GM23248 (cell line): ENCODE results near the gene FARP1. TPM values are rescaled to one million over a fixed set of nuclear protein-coding genes. Genes with fewer than 3 reads are reported as not detected.

ENCODE experiments used
- DNase-seq: peaks from one replicate; pipeline ENCODE4 v3.0.0-alpha.2; 2015
- H2AFZ ChIP-seq: fragments of 200-600 bp; sonication (generic); 2 replicates; pipeline ENCODE4 v1.6.1; 2016; ENCODE audit warnings: antibody characterized with exemption
- H3F3A ChIP-seq: fragments of 200-600 bp; sonication (generic); 2 replicates; pipeline ENCODE4 v1.6.1; 2016; ENCODE audit warnings: mild to moderate bottlenecking, antibody characterized with exemption, mixed run types; ENCODE audit not compliant: insufficient read depth
- H3K27ac ChIP-seq: fragments of 200-600 bp; sonication (generic); 2 replicates; pipeline ENCODE4 v1.5.1; 2016; ENCODE audit warnings: mild to moderate bottlenecking
- H3K27me3 ChIP-seq: fragments of 200-600 bp; sonication (generic); replicated peaks from 2 replicates; pipeline ENCODE4 v1.6.1; 2016; ENCODE audit warnings: mild to moderate bottlenecking; ENCODE audit not compliant: insufficient read depth
- H3K36me3 ChIP-seq: fragments of 200-600 bp; sonication (generic); 2 replicates; pipeline ENCODE4 v1.6.1; 2016; ENCODE audit warnings: low read depth, mild to moderate bottlenecking
- H3K4me1 ChIP-seq: fragments of 200-600 bp; sonication (generic); 2 replicates; pipeline ENCODE4 v1.6.1; 2016; ENCODE audit warnings: mild to moderate bottlenecking; ENCODE audit not compliant: insufficient read depth
- H3K4me2 ChIP-seq: fragments of 200-600 bp; sonication (generic); one replicate; pipeline ENCODE4 v1.6.1; 2016; ENCODE audit warnings: mild to moderate bottlenecking; ENCODE audit not compliant: unreplicated experiment
- H3K4me3 ChIP-seq: fragments of 200-600 bp; sonication (generic); 2 replicates; pipeline ENCODE4 v1.5.1; 2016; ENCODE audit warnings: mild to moderate bottlenecking
- H3K79me2 ChIP-seq: fragments of 200-600 bp; sonication (generic); 2 replicates; pipeline ENCODE4 v1.6.1; 2016; ENCODE audit warnings: mild to moderate bottlenecking; ENCODE audit not compliant: insufficient read depth
- H3K9ac ChIP-seq: fragments of 200-600 bp; sonication (generic); 2 replicates; pipeline ENCODE4 v1.6.1; 2016; ENCODE audit warnings: mild to moderate bottlenecking
- H3K9me2 ChIP-seq: fragments of 200-600 bp; sonication (generic); 2 replicates; pipeline ENCODE4 v1.6.1; 2016; ENCODE audit warnings: mixed run types, mild to moderate bottlenecking, moderate library complexity; ENCODE audit not compliant: insufficient read depth
- H3K9me3 ChIP-seq: fragments of 200-600 bp; sonication (generic); one replicate; pipeline ENCODE4 v1.6.1; 2017; ENCODE audit warnings: low read depth
- H4K20me1 ChIP-seq: fragments of 200-600 bp; sonication (generic); 2 replicates; pipeline ENCODE4 v1.6.0; 2016; ENCODE audit not compliant: insufficient read depth
- EZH2 ChIP-seq: fragments of 200-600 bp; sonication (generic); IDR thresholded peaks from 2 replicates; pipeline ENCODE4 v1.6.1; 2018; ENCODE audit warnings: antibody characterized with exemption, mild to moderate bottlenecking; ENCODE audit not compliant: insufficient read depth, poor library complexity, severe bottlenecking
- EZH2phosphoT487 ChIP-seq: fragments of 200-600 bp; sonication (generic); IDR thresholded peaks from 2 replicates; pipeline ENCODE4 v1.6.1; 2018; ENCODE audit warnings: antibody characterized with exemption, moderate library complexity, mild to moderate bottlenecking, low read depth; ENCODE audit not compliant: insufficient read depth
- WGBS, 2 experiments: methylation state at CpG; one replicate each; pipeline ENCODE4 v1.1.6; 2015 to 2017; ENCODE audit warnings: low lambda C conversion rate in 2 of 2, low coverage in 1 of 2; ENCODE audit errors: missing lambda C conversion rate in 2 of 2; 5-methylcytosine and 5-hydroxymethylcytosine counted together
- in situ Hi-C: fragments of 300-500 bp; cut with MboI; formaldehyde crosslinking; loops from 2 replicates; pipeline ENCODE4 v1.15.0; 2020
- polyA plus RNA-seq: library from polyadenylated mRNA; unstranded; fragments of >200 nt; fragmentation: Nextera tagmentation; extraction: Ambion mirVana; gene quantifications from 2 replicates; pipeline ENCODE4 v1.2.1, GENCODE V29; 2016
- total RNA-seq: library from RNA; depleted of rRNA; stranded (reverse); fragments of >200 nt; shearing (Covaris generic); gene quantifications from 2 replicates; pipeline ENCODE4 v1.2.3, GENCODE V29; 2014

Gene FARP1
- total and polyA plus RNA-seq, 2 experiments from 2014 or later, result 53.7 to 56.6 TPM

DNA sequence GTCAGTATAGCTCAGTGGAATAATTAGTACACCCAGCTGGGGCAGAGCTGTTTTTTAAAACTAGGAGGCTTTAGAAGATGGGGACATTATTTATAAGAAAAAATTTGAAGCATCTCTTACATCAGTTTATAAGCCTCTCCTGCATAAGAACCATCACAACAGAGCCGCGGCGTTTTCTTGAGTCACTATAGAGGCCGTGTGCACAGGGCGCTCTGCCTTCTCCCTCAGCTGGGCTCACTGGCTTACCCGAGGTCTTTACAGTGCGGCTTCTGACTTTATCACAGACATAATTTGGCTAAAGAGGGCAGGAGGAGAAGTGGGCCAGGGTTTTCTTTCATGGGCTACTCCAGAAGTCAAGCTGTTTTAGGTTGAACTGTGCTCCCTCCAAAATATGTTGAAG, 169.7 kb downstream of the FARP1 start:
- H2AFZ ChIP-seq, result no peak overlapping the region
- no peaks in the 10 kb centered on the region for H4K20me1 ChIP-seq
- no peak overlapping the region for H3K27ac ChIP-seq
- H3K27me3 ChIP-seq, result no peaks in the 10 kb centered on the region
- H3K4me2 ChIP-seq, result no peak overlapping the region
- no peak overlapping the region for H3K9ac ChIP-seq
- peaks cover 51% of the 10 kb centered on the region for H3K79me2 ChIP-seq
- H3K9me3 ChIP-seq, result no peaks in the 10 kb centered on the region
- no peaks in the 10 kb centered on the region for H3K9me2 ChIP-seq
- no peak overlapping the region for H3K4me3 ChIP-seq
- H3K4me1 ChIP-seq, result no peaks in the 10 kb centered on the region
- 88 to 90% methylated on average over 7 of the region's 7 CpGs for WGBS, 2 experiments
- in situ Hi-C loops, result no loop called here
- no peaks in the 10 kb centered on the region for H3K36me3 ChIP-seq
- no peak for DNase-seq
- H3F3A ChIP-seq, result no peaks in the 10 kb centered on the region
- TF ChIP-seq EZH2 (no peak), EZH2phosphoT487 (no peak)

DNA sequence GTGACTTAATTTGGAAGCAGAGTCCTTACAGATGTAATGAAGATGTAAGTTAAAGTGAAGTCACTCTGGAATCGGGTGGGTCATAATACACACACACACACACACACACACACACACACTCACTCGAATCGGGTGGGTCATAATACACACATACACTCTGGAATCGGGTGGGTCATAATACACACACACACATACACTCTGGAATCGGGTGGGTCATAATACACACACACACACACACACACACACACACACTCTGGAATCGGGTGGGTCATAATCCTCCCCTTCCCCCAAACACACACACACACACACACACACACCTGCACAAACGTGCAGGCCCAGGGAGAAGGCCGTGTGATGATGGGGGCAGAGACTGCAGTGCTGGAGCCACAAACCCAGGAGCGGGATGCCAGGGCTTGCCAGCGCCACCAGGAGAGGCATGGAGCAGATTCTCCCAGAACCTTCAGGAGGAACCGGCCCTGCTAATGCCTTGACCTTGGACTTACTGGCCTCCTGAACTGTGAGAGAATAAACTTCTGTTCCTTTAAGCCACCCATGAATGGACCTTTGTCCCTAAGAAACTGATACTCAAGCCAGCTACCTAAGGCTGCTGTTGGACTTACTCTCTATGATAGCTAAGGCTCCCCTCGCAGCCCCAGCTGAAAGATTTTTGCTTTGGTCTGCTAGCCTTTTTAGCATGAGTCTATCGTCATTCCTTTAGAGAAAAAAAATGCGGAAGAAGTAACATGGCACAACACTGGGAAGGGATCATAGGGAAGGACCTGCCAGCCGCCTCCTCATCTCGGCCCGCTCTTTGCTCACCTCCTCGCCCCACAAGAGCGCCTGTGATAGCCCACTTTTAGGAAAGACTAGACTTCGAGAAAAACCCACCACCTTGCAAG, 170.4 kb downstream of the FARP1 start:
- Histone ChIP-seq H3K9me3 (no peaks in the 10 kb centered on the region), H3K27ac (no peak overlapping the region), H3F3A (no peaks in the 10 kb centered on the region), H3K4me1 (no peaks in the 10 kb centered on the region), H3K27me3 (no peaks in the 10 kb centered on the region), H3K36me3 (no peaks in the 10 kb centered on the region), H3K9ac (no peak overlapping the region), H3K79me2 (peaks cover 47% of the 10 kb centered on the region), H2AFZ (no peak overlapping the region), H3K4me3 (no peak overlapping the region), H3K9me2 (no peaks in the 10 kb centered on the region), H3K4me2 (no peak overlapping the region), H4K20me1 (no peaks in the 10 kb centered on the region)
- in situ Hi-C loops, result no loop called here
- WGBS, 2 experiments, result 79 to 85% methylated on average over 17 to 20 of the region's 20 CpGs
- no peak for TF ChIP-seq EZH2phosphoT487
- DNase-seq, result no peak

DNA sequence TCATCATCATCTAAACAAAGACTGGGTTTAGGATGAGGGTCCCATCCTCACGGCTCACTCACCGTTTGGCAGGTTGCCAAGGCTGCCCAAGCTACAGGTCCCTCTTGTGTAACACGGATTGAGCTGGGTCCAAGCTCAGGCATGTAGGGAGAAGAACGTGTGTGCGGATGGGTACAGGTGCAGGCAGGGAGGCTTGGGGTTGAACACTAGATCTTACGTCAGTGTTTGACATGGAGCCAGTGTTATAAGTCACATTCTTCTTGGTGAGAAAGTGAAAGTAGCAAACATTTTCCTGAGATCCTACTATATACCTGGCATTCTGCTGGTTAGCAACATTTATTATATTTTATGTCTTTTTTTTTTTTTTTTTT, 171.0 kb downstream of the FARP1 start:
- H3F3A ChIP-seq, result no peaks in the 10 kb centered on the region
- H3K4me3 ChIP-seq, result no peak overlapping the region
- TF ChIP-seq EZH2phosphoT487, result no peak
- TF ChIP-seq EZH2, result no peak
- 65 to 66% methylated on average over 6 of the region's 6 CpGs for WGBS, 2 experiments
- H3K79me2 ChIP-seq, result peaks cover 47% of the 10 kb centered on the region
- H2AFZ ChIP-seq, result no peak overlapping the region
- peak; percentile 16 for DNase-seq
- no peaks in the 10 kb centered on the region for H3K27me3 ChIP-seq
- no peaks in the 10 kb centered on the region for H4K20me1 ChIP-seq
- H3K4me1 ChIP-seq, result no peaks in the 10 kb centered on the region
- no peak overlapping the region for H3K4me2 ChIP-seq
- H3K9me3 ChIP-seq, result no peaks in the 10 kb centered on the region
- no peak overlapping the region for H3K27ac ChIP-seq
- H3K36me3 ChIP-seq, result no peaks in the 10 kb centered on the region
- no peak overlapping the region for H3K9ac ChIP-seq
- no peaks in the 10 kb centered on the region for H3K9me2 ChIP-seq
- in situ Hi-C loops, result no loop called here

DNA sequence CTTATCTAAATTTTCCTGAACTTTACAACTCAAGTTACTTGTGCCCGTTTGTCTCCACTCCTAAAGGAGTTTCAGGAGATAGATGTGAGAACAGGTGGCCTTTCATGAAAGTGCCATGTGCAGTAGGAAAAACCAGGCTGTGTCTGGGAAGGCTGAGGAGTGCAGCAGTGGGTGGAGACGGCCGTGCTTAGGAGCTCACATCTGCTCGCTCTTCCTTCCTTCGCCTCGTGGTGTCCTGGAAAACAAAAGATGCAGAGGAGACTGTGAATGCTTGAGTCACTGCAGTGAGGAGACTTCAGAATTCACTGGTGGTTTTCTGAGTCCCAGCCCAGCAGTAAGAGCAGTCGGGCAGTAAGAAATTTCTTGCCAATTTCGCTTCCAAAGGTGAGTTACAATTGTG, 172.6 kb downstream of the FARP1 start:
- in situ Hi-C loops, result no loop called here
- WGBS, 2 experiments, result 19 to 28% methylated on average over 8 of the region's 8 CpGs
- Histone ChIP-seq H2AFZ (no peak overlapping the region), H4K20me1 (no peaks in the 10 kb centered on the region), H3K4me3 (no peak overlapping the region), H3K79me2 (peaks cover 56% of the 10 kb centered on the region), H3F3A (no peaks in the 10 kb centered on the region), H3K9ac (no peak overlapping the region), H3K9me2 (no peaks in the 10 kb centered on the region), H3K4me1 (no peaks in the 10 kb centered on the region), H3K4me2 (no peak overlapping the region), H3K27me3 (no peaks in the 10 kb centered on the region), H3K9me3 (no peaks in the 10 kb centered on the region), H3K27ac (no peak overlapping the region), H3K36me3 (no peaks in the 10 kb centered on the region)
- peak; percentile 82 for DNase-seq
- TF ChIP-seq EZH2phosphoT487 (no peak), EZH2 (no peak)
